SK-N-SH (cell line): Measurements from ENCODE around the gene LRRC3B.
"Not testable (repeated sequence)": the region's sequence is repeated elsewhere in the genome, so short reads cannot be mapped to it uniquely, and the experiment has no call there.

Experiments used
- CTCF ChIP-seq: fragments of 200-600 bp; sonication (generic); IDR thresholded peaks from 2 replicates; pipeline ENCODE4 v1.6.1; 2017; ENCODE audit warnings: antibody characterized with exemption, mild to moderate bottlenecking, moderate library complexity
- MXI1 ChIP-seq: IDR thresholded peaks from 2 replicates; pipeline ENCODE4 v1.6.1; 2012; ENCODE audit warnings: mild to moderate bottlenecking, low read depth, low read length, improper control_type of control experiment
- POLR2AphosphoS5 ChIP-seq: IDR thresholded peaks from 2 replicates; pipeline ENCODE4 v1.6.1; 2012; ENCODE audit warnings: low read depth, low read length
- REST ChIP-seq: IDR thresholded peaks from 2 replicates; pipeline ENCODE4 v1.6.1; 2012; ENCODE audit warnings: mild to moderate bottlenecking, low read depth, low read length, moderate library complexity
- RXRA ChIP-seq: IDR thresholded peaks from 2 replicates; pipeline ENCODE4 v1.4.0; 2012; ENCODE audit warnings: low read depth, mild to moderate bottlenecking, borderline replicate concordance
- SIN3A ChIP-seq: IDR thresholded peaks from 2 replicates; pipeline ENCODE4 v1.6.1; 2012; ENCODE audit warnings: low read depth, mild to moderate bottlenecking, low read length, moderate library complexity, borderline replicate concordance
- TF ChIP-seq, protein P1 (sequence below): IDR thresholded peaks from 2 replicates; pipeline ENCODE4 v1.4.0; 2012; ENCODE audit warnings: low read depth, borderline replicate concordance

GRCh38 chr3:26603771-26604170, 18.8 kb upstream of the LRRC3B start:
- TF ChIP-seq CTCF, REST, SIN3A, MXI1, RXRA, POLR2AphosphoS5: not testable (repeated sequence)
- TF ChIP-seq, protein P1, sequence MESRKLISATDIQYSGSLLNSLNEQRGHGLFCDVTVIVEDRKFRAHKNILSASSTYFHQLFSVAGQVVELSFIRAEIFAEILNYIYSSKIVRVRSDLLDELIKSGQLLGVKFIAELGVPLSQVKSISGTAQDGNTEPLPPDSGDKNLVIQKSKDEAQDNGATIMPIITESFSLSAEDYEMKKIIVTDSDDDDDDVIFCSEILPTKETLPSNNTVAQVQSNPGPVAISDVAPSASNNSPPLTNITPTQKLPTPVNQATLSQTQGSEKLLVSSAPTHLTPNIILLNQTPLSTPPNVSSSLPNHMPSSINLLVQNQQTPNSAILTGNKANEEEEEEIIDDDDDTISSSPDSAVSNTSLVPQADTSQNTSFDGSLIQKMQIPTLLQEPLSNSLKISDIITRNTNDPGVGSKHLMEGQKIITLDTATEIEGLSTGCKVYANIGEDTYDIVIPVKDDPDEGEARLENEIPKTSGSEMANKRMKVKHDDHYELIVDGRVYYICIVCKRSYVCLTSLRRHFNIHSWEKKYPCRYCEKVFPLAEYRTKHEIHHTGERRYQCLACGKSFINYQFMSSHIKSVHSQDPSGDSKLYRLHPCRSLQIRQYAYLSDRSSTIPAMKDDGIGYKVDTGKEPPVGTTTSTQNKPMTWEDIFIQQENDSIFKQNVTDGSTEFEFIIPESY = not testable (repeated sequence)
